Cardiac fibroblast (primary cell): ENCODE data around the gene GOSR2.
A peak's percentile ranks its signal among the peaks of the same experiment; 100 is the strongest.

Experiments
- DNase-seq, 2 donors: peaks; one replicate each; pipeline versions ENCODE4 v3.0.0 to v3.0.0-alpha.2; 2010; ENCODE audit warnings: low read depth in 2 of 2
- H3K4me3 ChIP-seq, 2 donors: replicated peaks in 1 of 2; 1 replicate in 1 of 2; 2 replicates in 1 of 2; pipeline ENCODE4 v1.5.1; 2011; ENCODE audit warnings: low read depth in 2 of 2, low read length in 2 of 2, mild to moderate bottlenecking in 2 of 2, moderate library complexity in 1 of 2
- CTCF ChIP-seq: IDR thresholded peaks from one replicate; pipeline ENCODE4 v1.5.1; 2011; ENCODE audit warnings: low read depth, mild to moderate bottlenecking, low read length, inconsistent platforms

GOSR2 gene

GRCh38 chr17:46922804-46923635 is at the start of gene GOSR2:
Gene GOSR2 (plus strand): TSS chr17:46923160. CDS start chr17:46923193, 33 bp downstream.
- no peak for TF ChIP-seq CTCF
- peak within 1 kb of the TSS; percentile 85 to 95 for H3K4me3 ChIP-seq
- DNase-seq, result peak; percentile 91

GRCh38 chr17:46873941-46874645 is 48.9 kb upstream of the GOSR2 start:
- no peak for DNase-seq

GRCh38 chr17:46874906-46875305 is 48.1 kb upstream of the GOSR2 start:
- no peak overlapping the region for H3K4me3 ChIP-seq
- TF ChIP-seq CTCF, result no peak
- no peak for DNase-seq

More at GRCh38 chr17:46873941-46874645, 48.9 kb upstream of the GOSR2 start:
- no peak overlapping the region for H3K4me3 ChIP-seq
- no peak for TF ChIP-seq CTCF

GRCh38 chr17:46875849-46876352 is 47.1 kb upstream of the GOSR2 start:
- H3K4me3 ChIP-seq, result no peak overlapping the region
- DNase-seq, result no peak
- no peak for TF ChIP-seq CTCF

- no peak for DNase-seq
- H3K4me3 ChIP-seq, result no peak overlapping the region
- peak; percentile 20 for TF ChIP-seq CTCF
Observed at GRCh38 chr17:46876353-46876887, 46.5 kb upstream of the GOSR2 start.

GRCh38 chr17:46876926-46877325 is 46.0 kb upstream of the GOSR2 start:
- H3K4me3 ChIP-seq, result no peak overlapping the region
- DNase-seq, result no peak
- no peak for TF ChIP-seq CTCF
